ENCODE measurements around the gene SPAM1.
"Not testable (repeated sequence)": the region's sequence is repeated elsewhere in the genome, so short reads cannot be mapped to it uniquely, and the experiment has no call there.

Gene SPAM1, protein sequence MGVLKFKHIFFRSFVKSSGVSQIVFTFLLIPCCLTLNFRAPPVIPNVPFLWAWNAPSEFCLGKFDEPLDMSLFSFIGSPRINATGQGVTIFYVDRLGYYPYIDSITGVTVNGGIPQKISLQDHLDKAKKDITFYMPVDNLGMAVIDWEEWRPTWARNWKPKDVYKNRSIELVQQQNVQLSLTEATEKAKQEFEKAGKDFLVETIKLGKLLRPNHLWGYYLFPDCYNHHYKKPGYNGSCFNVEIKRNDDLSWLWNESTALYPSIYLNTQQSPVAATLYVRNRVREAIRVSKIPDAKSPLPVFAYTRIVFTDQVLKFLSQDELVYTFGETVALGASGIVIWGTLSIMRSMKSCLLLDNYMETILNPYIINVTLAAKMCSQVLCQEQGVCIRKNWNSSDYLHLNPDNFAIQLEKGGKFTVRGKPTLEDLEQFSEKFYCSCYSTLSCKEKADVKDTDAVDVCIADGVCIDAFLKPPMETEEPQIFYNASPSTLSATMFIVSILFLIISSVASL

DNA sequence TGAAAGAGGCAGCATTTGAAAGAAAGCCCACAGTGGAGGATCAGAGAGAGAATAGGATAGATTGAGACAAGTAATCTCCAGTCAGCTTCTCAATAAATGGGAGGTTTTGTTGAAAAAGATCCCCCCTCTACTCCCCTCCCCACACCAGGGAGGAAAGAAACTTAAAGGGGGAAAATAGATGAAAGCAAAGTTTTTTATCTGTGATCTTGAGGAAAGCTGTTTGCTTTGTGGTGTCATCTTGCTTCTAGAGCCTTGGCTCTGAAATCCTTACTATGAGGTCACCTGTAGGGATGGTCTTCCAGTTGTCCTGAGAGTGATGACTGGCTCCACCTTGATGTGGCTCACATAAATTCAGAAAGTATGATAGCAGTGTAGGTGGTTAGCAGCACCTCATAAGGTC is at the start of gene SPAM1:
TSS of gene SPAM1 (plus strand) at position 301 of the 400 bp plus-strand sequence. CDS start 28,330 bp downstream, outside the sequence.
- no peak for DNase-seq

DNA sequence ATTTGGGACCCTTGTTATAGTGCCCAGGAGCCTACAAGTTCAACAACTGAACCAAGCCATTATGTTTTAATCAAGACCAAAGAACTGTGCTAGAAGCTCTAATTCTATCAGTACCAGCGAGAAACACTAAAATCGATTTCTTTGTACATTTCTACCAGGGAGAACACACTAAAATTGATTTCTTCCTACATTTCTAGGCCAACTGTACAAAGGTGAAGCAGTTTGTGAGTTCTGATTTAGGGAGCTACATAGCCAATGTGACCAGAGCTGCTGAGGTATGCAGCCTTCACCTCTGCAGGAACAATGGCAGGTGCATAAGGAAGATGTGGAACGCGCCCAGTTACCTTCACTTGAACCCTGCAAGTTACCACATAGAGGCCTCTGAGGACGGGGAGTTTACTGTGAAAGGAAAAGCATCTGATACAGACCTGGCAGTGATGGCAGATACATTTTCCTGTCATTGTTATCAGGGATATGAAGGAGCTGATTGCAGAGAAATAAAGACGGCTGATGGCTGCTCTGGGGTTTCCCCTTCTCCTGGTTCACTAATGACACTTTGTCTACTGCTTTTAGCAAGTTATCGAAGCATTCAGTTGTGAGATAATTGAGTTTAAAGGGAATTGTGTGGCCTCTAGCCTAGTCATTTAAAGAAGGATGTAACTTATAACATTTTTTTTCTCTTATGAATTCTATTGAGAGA is 48.3 kb upstream of the SPAM1 start:
- DNase-seq, result no peak

DNA sequence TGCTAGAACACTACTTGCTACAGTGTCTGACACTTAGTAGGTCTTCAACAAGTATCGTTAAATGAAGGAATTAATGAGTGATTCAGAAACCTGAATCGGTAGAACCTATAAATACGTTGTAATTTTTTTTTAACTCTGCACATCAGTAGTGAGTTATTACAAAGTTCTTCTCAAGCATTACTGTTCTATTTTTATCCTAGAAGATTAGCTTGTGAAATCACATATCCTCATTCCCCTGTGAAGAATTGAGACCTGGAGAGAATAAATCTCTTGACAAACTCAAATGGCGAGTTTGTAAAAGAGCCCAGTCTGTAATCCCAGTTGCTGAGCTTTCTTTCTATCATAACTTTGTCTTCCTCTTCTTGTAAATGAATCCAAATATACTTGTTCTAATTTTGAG is 45.4 kb upstream of the SPAM1 start:
- DNase-seq, result no peak

DNA sequence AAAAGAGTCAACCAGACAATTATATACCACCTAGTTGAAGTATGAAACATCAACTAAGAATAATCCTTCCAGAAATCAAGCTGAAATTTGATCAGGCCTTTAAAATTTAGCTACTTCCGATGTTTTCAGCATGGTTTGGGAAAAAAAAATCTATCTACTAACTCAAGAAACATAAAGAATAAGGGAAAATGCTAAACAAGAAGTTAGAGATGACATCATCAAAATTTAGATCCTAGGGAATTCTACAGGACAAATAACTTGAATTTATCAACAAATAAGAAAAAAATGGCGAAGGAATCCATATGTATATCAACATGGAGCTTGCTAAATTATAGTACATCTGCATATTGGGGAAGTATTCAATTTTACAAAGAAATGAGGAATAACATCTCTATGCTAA is 43.7 kb upstream of the SPAM1 start:
- DNase-seq, result no peak

DNA sequence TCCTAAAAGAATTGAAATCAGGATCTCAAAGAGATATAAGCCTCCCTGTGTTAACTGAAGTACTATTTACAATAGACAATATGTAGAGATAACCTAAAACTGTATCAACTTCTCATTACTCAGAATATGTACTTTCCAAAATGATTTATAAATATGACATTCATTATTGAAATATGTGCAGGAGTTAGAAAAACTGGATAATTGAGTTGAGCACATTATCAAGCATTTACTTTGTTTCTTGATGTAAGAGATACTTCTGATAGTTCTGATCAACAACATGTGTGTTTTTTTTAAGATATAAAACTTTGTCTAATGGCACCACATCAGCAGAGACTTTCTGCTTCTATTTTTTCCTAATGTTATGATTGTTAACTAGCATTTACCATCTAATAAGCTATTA is 41.9 kb upstream of the SPAM1 start:
- no peak for DNase-seq

DNA sequence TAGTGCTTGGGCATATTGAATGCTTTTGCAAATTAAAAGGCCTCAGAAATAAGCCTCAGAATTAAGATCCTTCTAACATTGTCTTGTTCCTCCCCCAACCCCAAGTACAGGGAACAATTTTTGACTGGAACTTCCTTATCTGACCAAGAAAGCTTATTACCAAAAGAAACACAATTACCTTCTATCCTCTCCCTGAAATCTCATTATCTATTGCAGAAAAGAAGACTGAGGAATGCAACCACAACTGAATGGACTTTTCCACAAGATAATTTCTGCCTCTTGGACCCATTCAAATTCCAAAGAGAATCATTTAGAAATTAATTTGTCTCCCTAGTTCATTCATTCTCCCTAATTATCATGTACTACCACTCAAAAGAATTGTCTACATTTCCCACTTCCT is 36.8 kb upstream of the SPAM1 start:
- DNase-seq, result no peak

DNA sequence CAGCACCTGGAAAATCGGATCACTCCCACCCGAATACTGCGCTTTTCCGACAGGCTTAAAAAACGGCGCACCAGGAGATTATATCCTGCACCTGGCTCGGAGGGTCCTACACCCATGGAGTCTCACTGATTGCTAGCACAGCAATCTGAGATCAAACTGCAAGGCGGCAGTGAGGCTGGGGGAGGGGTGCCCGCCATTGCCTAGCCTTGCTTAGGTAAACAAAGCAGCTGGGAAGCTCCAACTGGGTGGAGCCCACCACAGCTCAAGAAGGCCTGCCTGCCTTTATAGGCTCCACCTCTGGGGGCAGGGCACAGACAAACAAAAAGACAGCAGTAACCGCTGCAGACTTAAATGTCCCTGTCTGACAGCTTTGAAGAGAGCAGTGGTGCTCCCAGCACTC is 30.3 kb upstream of the SPAM1 start:
- DNase-seq, result not testable (repeated sequence)

DNA sequence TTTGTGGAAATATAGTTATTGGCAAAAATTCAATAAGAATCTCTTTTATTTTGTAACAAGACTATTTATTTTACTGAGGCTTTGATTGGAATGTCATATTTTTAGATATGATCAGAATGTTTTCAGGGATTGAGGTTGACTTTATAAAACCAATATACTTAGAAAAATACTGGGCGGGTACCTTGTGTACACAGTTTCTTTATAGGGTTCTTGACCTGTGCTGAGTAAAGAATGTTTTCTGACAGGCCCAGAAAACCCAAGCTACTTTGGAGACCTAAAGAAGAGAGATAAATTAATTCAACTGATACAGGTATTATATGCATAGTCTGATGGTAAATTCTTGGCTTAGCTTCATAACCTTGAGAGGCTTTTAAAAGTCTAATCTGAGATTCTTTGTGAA is 23.9 kb upstream of the SPAM1 start:
- DNase-seq, result no peak

DNA sequence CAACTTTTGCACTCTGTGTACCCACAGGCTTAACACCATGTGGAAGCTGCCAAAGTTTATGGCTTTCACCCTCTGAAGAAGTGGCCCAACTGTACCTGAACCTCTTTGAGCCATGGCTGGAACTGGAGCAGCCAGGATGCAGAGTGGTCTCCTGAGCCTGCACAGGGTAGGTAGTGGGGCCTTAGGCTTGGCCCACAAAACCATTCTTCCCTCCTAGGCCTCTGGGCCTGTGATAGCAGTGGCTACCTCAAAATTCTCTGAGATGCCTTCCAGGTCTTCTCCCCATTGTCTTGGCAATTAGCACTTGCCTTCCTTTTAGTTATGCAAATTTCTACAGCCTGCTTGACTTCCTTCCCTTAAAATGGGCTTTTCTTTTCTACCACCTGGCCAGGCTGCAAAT is 19.3 kb upstream of the SPAM1 start:
- no peak for DNase-seq

DNA sequence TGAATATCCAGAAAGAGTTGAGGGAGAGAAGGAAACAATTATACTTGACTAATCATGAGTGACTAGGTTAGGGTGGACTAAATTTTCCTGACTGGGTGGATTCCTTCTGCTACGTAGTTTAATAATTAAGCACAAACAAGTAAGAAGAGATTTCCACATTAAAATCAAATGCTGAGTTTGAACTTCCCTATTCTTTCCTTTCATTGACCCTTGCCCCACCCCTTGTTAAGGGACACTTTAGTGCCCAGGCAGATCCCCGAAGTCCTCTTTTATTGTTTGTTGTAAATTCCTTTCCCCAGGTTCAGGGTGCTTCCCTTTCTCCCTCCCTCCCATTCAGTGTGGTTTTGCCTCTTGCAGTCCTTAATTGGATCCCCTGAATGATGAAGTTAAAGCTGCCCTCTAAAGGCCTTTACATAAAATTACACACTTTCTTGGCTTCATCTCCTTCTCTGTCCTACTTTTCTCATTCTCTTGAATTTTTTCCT is 8.8 kb upstream of the SPAM1 start:
- peak; percentile 38 to 73 for DNase-seq

DNA sequence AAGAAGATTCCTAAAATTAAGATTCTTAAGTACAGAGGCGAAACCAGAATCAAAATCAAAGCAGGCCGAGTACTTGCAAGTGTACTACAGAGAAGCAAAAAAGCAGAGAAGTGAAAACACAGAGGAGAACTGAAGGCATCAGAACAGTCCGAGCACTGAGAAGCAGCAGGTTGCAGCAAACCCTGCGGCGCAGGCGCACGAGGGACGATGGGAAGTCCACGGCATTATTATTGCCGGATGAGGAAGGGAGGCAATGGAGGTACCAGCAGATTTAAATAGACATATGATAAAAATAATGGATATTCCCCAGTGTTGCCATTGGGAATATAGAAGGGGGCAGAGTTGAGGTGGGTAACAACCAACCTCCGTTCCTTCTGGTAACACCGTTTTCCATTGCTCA is 7.2 kb upstream of the SPAM1 start:
- DNase-seq, result no peak

DNA sequence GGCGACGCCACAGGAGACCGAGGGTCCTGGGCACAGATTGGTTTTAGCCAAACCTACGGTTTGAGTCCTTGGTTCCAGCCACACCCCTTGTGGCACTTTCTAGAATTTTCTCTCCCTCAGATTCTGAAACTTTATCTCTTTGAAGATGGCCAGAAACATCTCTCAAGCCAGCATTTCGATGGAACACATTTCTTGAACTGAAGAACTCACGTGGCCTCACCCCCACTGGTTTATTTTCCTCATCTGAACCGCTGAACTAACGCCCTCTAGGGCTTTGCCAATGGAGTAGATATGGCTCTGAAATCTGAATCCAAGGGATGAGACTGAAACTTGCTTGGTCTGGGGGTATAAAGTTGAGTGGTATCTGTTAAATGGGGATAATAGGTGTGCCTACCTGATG is 6.7 kb upstream of the SPAM1 start:
- no peak for DNase-seq

DNA sequence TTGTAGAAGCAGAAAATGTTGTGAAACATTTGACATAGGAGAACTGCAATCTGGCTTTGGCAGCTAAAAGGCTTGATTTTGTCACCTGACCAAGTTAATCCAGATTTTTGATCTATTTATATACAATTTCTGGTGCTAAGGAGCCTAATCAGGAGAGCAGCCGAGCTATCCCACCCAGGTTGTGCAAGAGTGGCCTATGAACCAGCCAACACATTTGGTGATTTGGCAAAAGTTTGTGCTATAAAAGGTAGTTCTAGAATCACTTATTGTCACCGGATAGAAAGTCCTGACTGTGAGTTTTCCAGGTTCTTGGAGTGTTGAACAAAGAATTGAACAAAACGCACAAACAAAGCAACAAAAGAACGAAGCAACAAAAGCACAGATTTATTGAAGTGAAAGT is 1.4 kb upstream of the SPAM1 start:
- no peak for DNase-seq

DNA sequence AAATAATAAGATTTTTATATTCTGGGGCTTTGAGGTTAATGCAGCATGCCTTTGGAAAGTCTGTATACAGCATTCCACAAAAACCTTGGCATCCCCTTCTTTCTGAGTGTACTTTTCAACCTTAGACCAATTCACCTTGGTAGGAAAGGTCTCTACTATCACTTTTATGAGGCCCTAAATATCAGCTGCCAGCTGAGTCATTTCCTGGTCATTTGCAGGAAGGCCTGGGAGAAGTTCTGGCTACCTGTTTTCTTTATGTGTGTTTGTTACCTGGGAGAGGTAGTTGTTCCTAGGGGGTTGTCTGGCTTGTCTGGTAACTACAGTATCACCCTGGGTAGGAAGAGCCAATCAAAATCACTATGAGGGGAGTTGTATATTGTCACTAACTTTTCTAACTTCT is 4.1 kb downstream of the SPAM1 start:
- no peak for DNase-seq

DNA sequence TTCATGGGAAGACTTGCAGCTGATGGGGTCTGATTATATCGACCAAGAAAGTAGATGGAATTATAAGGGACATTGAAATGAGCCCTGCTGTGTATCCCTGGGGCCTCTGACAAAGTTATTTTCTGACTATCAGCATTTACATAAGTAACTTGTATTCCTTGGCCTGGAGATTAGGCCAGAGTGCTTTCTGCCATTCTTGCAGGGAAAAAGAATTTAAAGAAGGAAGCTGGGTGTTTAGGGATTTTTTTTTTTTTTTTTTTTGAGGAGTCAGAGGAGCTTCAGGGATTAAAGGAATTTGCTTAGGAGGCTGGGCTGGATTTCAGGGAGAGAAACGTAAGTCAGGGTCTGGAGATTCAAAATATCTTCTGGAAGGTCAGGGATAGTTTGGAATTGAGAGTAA is 4.6 kb downstream of the SPAM1 start:
- no peak for DNase-seq

DNA sequence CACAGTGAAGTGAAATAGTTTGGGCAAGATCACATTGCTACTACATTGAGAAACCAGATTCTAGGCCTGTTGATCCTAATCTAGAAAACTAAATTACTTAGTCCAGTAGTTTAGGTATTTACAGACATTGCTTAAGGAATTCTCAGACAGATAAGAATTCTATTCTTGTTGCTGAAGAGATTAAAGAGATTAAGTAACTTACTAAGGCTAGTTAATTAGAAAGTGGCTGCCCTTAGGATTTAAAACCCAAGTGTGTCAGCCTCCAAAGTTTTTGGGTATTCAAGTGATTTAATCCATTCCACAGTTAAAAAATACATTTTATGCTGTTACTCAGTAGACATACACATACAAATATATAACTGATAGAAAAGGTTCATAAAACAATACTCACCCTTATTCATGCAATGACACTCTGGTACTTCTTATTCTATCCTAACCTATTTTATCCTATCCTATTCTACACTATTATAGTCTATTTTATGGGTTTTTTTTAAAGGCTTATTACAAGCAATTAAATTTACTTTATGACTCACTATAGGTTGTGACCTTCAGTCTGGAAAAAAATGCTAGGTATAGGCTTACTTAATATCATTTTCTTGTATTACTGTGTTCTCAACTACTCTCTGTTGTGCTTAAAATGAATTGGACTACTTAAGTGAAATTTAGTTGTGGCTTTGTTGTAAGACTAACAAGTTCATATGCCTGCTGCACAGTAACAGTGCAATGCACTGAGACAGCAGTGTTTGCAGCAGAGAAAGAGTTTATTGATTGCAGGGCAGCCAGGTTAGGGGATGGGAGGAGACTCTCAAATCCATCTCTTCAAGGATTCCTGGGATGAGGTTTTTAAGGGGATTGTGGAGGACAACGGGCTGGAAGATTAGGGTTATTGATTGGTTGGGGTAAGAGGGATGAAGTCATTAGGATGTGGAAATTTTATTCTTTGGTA is 10.7 kb downstream of the SPAM1 start:
- no peak for DNase-seq

DNA sequence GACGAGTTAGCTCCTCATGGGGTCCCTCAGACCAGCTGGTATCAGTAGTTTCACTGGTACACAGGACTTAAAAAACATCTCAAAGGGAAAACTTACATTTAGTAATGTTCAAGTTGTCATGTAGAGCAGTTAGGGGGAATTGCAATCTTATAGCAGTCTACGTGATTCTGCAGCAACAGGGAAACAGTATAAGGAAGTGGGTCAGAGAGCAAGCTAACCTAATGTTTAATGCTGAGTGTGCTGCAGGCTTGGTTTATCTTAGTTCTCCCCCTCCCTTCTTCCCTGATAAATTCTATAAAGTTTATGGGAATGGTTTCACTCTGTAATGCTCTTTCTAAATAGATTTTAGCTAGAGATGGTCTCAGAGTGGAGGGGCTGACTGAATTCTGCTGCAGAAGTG is 11.3 kb downstream of the SPAM1 start:
- DNase-seq, result no peak

DNA sequence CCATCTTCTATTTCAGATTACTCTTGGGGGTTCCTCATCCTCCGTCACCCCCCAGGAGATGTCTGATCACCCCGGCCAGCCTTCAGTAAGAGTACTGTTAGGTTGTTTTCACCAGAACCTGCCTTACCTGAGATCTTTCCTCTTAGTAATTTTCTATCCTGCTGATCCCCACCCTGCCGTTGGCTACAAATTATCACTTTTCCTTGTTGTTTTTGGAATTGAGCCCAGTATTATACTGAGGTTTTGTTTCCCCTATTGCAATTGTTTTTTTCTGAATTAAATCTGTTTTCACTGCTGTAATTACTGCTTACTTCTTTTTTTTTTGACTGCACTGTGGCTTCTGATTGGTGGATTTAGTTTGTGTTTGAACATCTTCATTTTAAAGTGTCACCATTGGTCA is 14.7 kb downstream of the SPAM1 start:
- DNase-seq, result no peak

DNA sequence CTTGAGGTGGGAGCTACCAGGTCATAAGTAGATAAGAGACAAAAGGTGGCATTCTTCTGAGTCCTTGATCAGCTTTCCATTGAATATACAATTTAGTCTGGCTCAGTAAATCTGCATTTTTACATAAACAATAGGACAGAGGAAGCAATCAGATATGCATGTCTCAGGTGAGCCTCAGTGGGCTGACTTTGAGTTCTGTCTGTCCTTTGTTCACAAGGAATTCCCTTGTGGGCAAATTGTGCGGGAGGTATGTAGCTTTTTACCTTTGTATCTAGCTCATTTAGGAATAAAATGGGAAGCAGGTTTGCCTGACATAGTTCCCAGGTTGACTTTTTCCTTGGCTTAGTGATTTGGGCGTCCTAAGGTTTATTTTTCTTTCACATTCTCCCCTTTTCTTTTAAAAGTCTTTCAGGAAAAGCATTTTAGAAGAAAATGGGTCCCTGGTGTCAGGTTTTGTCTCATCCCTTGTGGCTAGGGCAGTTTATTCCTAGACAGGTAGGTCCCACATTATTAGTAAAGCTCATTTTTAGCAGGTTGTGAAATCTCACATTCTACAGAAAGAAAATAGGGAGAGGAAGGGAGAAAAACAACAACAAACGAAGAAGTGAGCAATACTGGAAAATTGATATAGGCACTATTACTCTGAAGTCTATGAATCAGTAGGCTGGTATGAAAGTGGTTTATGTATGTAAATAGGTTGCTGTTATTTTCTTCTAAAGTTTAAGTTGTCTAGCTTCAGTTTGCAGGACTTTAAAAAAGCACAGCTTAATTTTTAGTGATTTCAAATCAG is 16.5 kb downstream of the SPAM1 start:
- no peak for DNase-seq

DNA sequence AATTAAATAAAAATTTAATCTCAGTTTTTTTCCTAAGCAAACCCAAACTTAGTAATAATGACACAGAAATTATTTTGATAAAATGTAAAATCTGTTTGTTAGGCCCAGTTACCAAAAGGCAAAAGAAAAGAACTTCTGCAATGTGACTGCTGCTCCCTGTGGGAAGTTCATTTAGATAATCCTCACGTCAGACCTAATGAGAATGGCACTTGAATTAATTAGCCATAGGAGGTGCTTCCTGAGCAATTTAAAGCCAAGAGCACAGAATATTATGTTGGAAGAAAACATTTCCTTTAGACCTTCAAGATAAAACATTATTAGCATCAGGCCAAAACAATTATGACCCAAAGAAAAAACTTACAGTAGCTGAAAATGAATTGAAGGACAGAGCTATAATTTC is 19.4 kb downstream of the SPAM1 start:
- DNase-seq, result no peak

DNA sequence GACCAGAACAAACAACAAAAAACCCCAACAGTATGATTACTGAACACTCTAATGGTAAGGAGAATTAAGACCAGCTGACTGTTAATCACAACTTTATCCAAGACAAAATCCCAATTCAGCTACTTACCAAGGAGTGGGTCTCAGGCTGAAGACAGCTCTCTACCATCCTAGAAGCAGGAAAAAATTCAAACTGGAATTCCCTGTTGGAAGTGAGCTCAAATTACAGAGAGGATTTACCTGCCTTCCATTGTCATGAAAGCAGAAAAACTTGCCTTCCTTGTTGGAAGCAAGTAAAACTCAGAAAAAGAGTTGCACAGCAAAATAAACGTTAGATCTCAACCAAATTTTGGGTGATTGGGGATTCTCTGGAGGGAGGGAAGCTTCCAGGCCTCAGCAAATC is 20.9 kb downstream of the SPAM1 start:
- no peak for DNase-seq

DNA sequence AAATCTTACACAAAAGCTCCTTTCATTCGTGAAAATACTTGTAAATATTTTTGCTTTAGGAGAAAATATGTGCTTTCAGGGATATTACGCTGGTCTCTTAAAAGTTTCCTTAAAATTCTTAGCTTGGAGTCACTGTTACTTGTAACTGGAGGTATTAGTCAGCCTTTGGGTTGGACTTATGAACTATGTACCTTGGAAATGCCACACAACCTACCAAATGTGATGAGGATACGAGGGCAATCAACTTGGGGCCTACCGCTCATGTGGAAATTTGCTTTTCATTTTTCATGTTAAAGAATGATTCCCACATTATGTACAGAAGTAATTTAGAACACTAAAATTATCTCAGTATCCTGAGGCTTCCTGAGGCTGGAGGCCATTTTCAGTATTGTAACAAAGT is 23.1 kb downstream of the SPAM1 start:
- DNase-seq, result no peak
